Measurements from ENCODE around the gene ZNF3. TPM values are rescaled to one million over a fixed set of nuclear protein-coding genes. Genes with fewer than 3 reads are reported as not detected.

ZNF3 gene
- total and polyA plus RNA-seq, 9 of the 15 experiments (the other 6 are each of a cell fraction or from before 2014, with no cell fraction given): 30.0 to 64.9 (median 51.5) TPM

GRCh38 chr7:100080907-100081534 is 502 bp downstream of the ZNF3 start (continued):
- TF ChIP-seq, protein P1, sequence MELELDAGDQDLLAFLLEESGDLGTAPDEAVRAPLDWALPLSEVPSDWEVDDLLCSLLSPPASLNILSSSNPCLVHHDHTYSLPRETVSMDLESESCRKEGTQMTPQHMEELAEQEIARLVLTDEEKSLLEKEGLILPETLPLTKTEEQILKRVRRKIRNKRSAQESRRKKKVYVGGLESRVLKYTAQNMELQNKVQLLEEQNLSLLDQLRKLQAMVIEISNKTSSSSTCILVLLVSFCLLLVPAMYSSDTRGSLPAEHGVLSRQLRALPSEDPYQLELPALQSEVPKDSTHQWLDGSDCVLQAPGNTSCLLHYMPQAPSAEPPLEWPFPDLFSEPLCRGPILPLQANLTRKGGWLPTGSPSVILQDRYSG (tag; conservative IDR thresholded peaks at IDR 0.05; ENCODE audit: low read depth): no peak
- TF ChIP-seq ZBTB9 (CRISPR knock-in tag; IDR thresholded peaks at IDR 0.05) (0 out of 2 replicates have a peak, but pooled peaks have one; percentile 28), ZNF311 (CRISPR knock-in tag; IDR thresholded peaks at IDR 0.05) (no peak), ZNF282 (CRISPR knock-in tag; IDR thresholded peaks at IDR 0.05) (0 out of 2 replicates have a peak, but pooled peaks have one; percentile 35), SAP30 (IDR thresholded peaks at IDR 0.05; ENCODE audit: borderline replicate concordance, insufficient read depth, low read depth, low read length, poor library complexity, severe bottlenecking) (peak; percentile 60)
- TF ChIP-seq, protein P2, sequence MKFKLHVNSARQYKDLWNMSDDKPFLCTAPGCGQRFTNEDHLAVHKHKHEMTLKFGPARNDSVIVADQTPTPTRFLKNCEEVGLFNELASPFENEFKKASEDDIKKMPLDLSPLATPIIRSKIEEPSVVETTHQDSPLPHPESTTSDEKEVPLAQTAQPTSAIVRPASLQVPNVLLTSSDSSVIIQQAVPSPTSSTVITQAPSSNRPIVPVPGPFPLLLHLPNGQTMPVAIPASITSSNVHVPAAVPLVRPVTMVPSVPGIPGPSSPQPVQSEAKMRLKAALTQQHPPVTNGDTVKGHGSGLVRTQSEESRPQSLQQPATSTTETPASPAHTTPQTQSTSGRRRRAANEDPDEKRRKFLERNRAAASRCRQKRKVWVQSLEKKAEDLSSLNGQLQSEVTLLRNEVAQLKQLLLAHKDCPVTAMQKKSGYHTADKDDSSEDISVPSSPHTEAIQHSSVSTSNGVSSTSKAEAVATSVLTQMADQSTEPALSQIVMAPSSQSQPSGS (CRISPR knock-in tag; IDR thresholded peaks at IDR 0.05): no peak
